Mesothelial cell of epicardium (in vitro differentiated cells): ENCODE measurements around the gene DPF1. TPM values are rescaled to one million over a fixed set of nuclear protein-coding genes. Genes with fewer than 3 reads are reported as not detected.
"Not testable (repeated sequence)": the region's sequence is repeated elsewhere in the genome, so short reads cannot be mapped to it uniquely, and the experiment has no call there.

ENCODE experiments used
- DNase-seq, 2 experiments: peaks; one replicate each; pipeline ENCODE4 v3.0.0; 2021; ENCODE audit warnings: low spot score in 2 of 2; ENCODE audit not compliant: unreplicated experiment in 2 of 2
- H3K27ac Mint-ChIP-seq: 2 replicates; pipeline ENCODE4 v1.8.0; 2021; ENCODE audit warnings: mixed read lengths
- H3K27me3 Mint-ChIP-seq: 2 replicates; pipeline ENCODE4 v1.8.0; 2021; ENCODE audit warnings: low read depth, mixed read lengths
- H3K36me3 Mint-ChIP-seq: 2 replicates; pipeline ENCODE4 v1.8.0; 2021; ENCODE audit warnings: mixed read lengths
- H3K4me1 Mint-ChIP-seq: 2 replicates; pipeline ENCODE4 v1.8.0; 2021; ENCODE audit warnings: mixed read lengths
- H3K4me3 Mint-ChIP-seq: 2 replicates; pipeline ENCODE4 v1.8.0; 2021; ENCODE audit warnings: mild to moderate bottlenecking, moderate library complexity, mixed read lengths
- H3K9me3 Mint-ChIP-seq: 2 replicates; pipeline ENCODE4 v1.8.0; 2021; ENCODE audit warnings: mixed read lengths
- total RNA-seq: library from RNA; stranded (reverse); gene quantifications from 3 replicates; pipeline ENCODE4 v1.2.1, GENCODE V29; 2021
- TF ChIP-seq, protein P1 (sequence below): fragments of 200-600 bp; sonication (generic); IDR thresholded peaks from one replicate; pipeline ENCODE4 v1.5.0; 2021; ENCODE audit warnings: antibody characterized with exemption; ENCODE audit not compliant: unreplicated experiment

DPF1 gene
- total RNA-seq, 1 donor from 2014 or later, result 3.9 TPM

DNA sequence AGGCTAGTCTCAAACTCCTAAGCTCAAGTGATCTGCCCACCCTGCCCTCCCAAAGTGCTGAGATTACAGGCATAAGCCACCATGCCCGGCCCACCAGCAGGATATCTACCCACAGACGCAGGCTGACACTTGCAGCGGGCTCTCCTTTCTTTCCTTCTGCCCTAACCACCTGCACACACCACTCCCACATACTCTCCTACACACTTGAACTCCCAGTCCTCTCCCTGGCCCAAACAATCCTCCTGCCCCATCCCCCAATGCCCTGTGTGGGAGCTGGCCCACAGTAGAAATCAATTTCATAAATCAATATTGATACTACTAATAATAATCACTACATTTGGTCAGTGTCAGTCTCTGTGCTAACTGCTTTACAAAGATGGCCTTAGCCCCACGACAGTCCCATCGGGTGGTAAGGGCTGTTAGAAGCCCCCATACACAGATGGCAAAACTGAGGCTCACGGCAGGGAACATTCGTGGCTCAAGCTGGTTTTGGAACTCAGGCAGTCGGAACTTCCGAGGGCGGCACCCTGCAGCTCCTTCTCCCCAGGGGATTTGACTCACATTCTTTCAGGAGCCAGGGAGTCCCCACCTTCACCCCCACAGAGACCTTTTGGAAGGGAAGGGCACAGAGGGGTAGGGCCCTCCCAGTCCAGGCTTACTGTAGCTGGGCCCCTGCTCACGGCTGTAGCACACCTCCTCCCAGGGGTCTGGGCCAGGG is 3.4 kb upstream of the DPF1 start:
- Mint-ChIP-seq H3K27me3 (peaks cover 54% of the 10 kb centered on the region), H3K27ac (no peak overlapping the region), H3K36me3 (no peaks in the 10 kb centered on the region), H3K4me1 (peaks cover 12% of the 10 kb centered on the region), H3K9me3 (no peaks in the 10 kb centered on the region), H3K4me3 (peak overlapping the region; percentile 25)
- no peak for DNase-seq
- TF ChIP-seq, protein P1, sequence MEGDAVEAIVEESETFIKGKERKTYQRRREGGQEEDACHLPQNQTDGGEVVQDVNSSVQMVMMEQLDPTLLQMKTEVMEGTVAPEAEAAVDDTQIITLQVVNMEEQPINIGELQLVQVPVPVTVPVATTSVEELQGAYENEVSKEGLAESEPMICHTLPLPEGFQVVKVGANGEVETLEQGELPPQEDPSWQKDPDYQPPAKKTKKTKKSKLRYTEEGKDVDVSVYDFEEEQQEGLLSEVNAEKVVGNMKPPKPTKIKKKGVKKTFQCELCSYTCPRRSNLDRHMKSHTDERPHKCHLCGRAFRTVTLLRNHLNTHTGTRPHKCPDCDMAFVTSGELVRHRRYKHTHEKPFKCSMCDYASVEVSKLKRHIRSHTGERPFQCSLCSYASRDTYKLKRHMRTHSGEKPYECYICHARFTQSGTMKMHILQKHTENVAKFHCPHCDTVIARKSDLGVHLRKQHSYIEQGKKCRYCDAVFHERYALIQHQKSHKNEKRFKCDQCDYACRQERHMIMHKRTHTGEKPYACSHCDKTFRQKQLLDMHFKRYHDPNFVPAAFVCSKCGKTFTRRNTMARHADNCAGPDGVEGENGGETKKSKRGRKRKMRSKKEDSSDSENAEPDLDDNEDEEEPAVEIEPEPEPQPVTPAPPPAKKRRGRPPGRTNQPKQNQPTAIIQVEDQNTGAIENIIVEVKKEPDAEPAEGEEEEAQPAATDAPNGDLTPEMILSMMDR, result no peak

DNA sequence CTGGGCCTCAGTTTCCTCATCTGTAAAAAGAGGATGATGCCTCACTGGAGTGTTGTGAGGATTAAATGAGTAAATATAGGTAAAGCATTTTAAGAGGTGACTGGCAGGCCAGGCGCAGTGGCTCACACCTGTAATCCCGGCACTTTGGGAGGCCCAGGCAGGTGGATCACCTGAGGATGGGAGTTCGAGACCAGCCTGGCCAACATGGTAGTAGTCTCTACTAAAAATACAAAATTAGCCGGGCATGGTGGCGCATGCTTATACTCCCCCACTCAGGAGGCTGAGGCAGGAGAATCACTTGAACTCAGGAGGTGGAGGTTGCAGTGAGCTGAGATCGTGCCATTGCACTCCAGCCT is 819 bp upstream of the DPF1 start:
- DNase-seq, H3K27ac Mint-ChIP-seq: not testable (repeated sequence)
- peaks cover 12% of the 10 kb centered on the region for H3K4me1 Mint-ChIP-seq

DNA sequence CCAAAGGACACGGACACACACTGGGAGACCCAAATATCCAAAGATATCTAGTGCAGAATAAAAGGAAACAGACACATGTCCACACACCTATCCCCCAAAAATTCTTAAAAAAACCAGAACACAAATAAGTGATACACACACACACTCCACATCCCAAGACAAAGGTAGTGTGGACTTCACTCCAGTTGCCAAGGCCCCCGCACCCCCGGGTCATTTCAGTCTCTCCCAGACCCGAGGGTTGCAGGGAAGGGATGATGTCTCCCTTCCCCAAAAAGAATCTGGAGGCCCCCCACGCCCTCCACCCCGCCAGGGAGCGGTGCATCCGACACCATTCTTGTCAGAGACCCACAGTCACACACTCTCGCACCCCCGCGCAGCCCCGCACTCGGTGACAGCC is 407 bp downstream of the DPF1 start:
- Mint-ChIP-seq H3K4me1 (peaks cover 12% of the 10 kb centered on the region), H3K27ac (no peak overlapping the region), H3K4me3 (peak overlapping the region; percentile 76), H3K9me3 (no peaks in the 10 kb centered on the region), H3K36me3 (no peaks in the 10 kb centered on the region), H3K27me3 (peaks cover 26% of the 10 kb centered on the region)
- DNase-seq, result no peak
- TF ChIP-seq, protein P1, result no peak

More for the DNA sequence above, 819 bp upstream of the DPF1 start:
- TF ChIP-seq, protein P1, result peak; percentile 5
- not testable (repeated sequence) for H3K36me3 Mint-ChIP-seq, H3K9me3 Mint-ChIP-seq
- H3K4me3 Mint-ChIP-seq, result peak overlapping the region; percentile 76
- H3K27me3 Mint-ChIP-seq, result peaks cover 33% of the 10 kb centered on the region

DNA sequence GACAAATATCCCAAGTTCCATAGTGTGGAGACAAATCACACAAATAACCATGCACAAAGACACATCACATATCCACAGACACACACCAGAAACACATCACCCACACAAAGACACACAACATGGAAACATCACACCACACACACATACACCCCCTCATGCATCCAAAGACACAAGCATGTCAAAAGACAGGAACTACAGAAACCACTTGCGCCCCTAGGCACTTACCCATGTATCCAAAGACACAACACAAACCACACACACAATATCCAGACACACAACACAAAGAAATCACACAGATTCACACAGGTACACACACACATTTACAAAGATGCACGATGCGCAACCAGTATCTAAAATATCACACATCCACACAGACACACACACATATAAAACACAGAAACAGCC is 901 bp downstream of the DPF1 start:
- no peaks in the 10 kb centered on the region for H3K36me3 Mint-ChIP-seq
- TF ChIP-seq, protein P1, result no peak
- H3K27ac Mint-ChIP-seq, result no peak overlapping the region
- H3K9me3 Mint-ChIP-seq, result no peaks in the 10 kb centered on the region
- H3K4me1 Mint-ChIP-seq, result peaks cover 10% of the 10 kb centered on the region
- DNase-seq, result no peak
- H3K27me3 Mint-ChIP-seq, result peaks cover 24% of the 10 kb centered on the region
- H3K4me3 Mint-ChIP-seq, result peak overlapping the region; percentile 76

DNA sequence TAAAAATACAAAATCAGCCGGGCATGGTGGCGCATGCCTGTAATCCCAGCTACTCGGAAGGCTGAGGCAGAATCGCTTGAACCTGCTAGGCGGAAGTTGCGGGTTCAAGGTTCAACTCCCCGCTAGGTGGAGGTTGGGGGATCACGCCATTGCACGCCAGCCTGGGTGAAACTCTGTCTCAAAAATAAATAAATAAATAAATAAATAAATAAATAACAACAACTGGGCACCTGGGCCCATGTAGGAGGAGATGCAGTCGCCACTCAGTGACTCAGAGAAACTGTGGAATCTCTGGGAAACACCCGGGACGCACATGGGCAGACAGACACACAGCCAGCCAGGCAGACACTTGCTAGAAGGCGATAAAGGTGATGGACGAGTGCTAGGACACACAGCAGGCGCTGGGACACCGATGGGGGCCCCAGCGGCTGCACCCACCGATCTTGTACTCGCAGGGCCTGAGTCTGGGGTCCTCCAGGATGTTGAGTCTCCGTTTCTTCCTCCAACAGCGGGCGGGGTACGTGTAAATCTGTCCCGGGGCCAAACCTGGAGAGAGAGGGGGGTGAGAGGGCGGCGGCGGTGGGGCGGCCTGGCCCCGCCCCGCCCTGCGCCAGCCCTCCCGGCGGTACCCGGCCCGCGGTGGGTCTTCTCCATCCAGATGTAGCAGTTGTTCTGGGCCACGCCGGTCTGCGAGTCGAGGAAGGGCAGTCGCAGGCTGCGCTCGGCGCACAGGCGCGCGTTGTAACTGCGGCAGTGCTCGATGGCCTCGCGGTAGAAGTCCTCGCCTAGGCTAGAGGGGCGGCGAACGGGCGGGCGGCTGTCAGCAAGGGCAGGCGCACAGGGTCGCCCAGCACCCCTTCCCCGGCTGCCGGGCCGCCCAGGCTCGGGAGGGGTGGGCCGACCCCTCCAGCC is 1.8 kb downstream of the DPF1 start:
- H3K27ac Mint-ChIP-seq, result no peak overlapping the region
- H3K4me3 Mint-ChIP-seq, result no peak overlapping the region
- H3K4me1 Mint-ChIP-seq, result peaks cover 8% of the 10 kb centered on the region
- H3K27me3 Mint-ChIP-seq, result peaks cover 15% of the 10 kb centered on the region
- no peaks in the 10 kb centered on the region for H3K36me3 Mint-ChIP-seq
- H3K9me3 Mint-ChIP-seq, result no peaks in the 10 kb centered on the region
- no peak for DNase-seq
- TF ChIP-seq, protein P1, result no peak
